MM.1S (cell line): Measurements from ENCODE around the gene TNFSF4.

Experiments used
- DNase-seq: peaks from one replicate; pipeline ENCODE4 v3.0.0-alpha.2; 2015
- H2AFZ ChIP-seq: fragments of 300-600 bp; sonication (generic); 2 replicates; pipeline ENCODE4 v1.6.0; 2016; ENCODE audit warnings: antibody characterized with exemption, low read length
- H3F3A ChIP-seq: fragments of 300-600 bp; sonication (generic); 2 replicates; pipeline ENCODE4 v1.6.1; 2016; ENCODE audit warnings: mild to moderate bottlenecking, antibody characterized with exemption, low read length, moderate library complexity, mixed read lengths; ENCODE audit not compliant: insufficient read depth
- H3K27ac ChIP-seq: fragments of 300-600 bp; sonication (generic); 2 replicates; pipeline ENCODE4 v1.5.1; 2016; ENCODE audit warnings: mild to moderate bottlenecking, low read length
- H3K27me3 ChIP-seq: fragments of 300-600 bp; sonication (generic); replicated peaks from 2 replicates; pipeline ENCODE4 v1.6.0; 2016; ENCODE audit warnings: low read length; ENCODE audit not compliant: insufficient read depth
- H3K36me3 ChIP-seq: fragments of 300-600 bp; sonication (generic); replicated peaks from 2 replicates; pipeline ENCODE4 v1.6.1; 2016; ENCODE audit warnings: mild to moderate bottlenecking, low read length, mixed read lengths; ENCODE audit not compliant: insufficient read depth
- H3K4me1 ChIP-seq: fragments of 300-600 bp; sonication (generic); 2 replicates; pipeline ENCODE4 v1.6.1; 2016; ENCODE audit warnings: low read length, mixed read lengths
- H3K4me2 ChIP-seq: fragments of 300-600 bp; sonication (generic); 2 replicates; pipeline ENCODE4 v1.6.0; 2016; ENCODE audit warnings: low read depth, low read length
- H3K4me3 ChIP-seq: fragments of 300-600 bp; sonication (generic); 2 replicates; pipeline ENCODE4 v1.5.1; 2016; ENCODE audit warnings: low read length, mixed read lengths
- H3K79me2 ChIP-seq: fragments of 300-600 bp; sonication (generic); 2 replicates; pipeline ENCODE4 v1.6.1; 2016; ENCODE audit warnings: mixed run types, low read length, mixed read lengths
- H3K9ac ChIP-seq: fragments of 300-600 bp; sonication (generic); 2 replicates; pipeline ENCODE4 v1.6.1; 2016; ENCODE audit warnings: low read length, mixed read lengths
- H3K9me2 ChIP-seq: fragments of 300-600 bp; sonication (generic); replicated peaks from 2 replicates; pipeline ENCODE4 v1.6.1; 2016; ENCODE audit warnings: mild to moderate bottlenecking, low read length, mixed read lengths; ENCODE audit not compliant: insufficient read depth
- H3K9me3 ChIP-seq: fragments of 300-600 bp; sonication (generic); replicated peaks from 2 replicates; pipeline ENCODE4 v1.6.1; 2016; ENCODE audit warnings: mild to moderate bottlenecking, low read length, mixed read lengths; ENCODE audit not compliant: insufficient read depth
- H4K20me1 ChIP-seq: fragments of 300-600 bp; sonication (generic); 2 replicates; pipeline ENCODE4 v1.6.1; 2016; ENCODE audit warnings: mild to moderate bottlenecking, low read length, moderate library complexity, mixed read lengths; ENCODE audit not compliant: insufficient read depth
- CTCF ChIP-seq: fragments of 300-600 bp; sonication (generic); IDR thresholded peaks from 2 replicates; pipeline ENCODE4 v1.5.1; 2016; ENCODE audit warnings: antibody characterized with exemption, low read length, mixed read lengths
- EZH2 ChIP-seq: fragments of 300-600 bp; sonication (generic); optimal IDR thresholded peaks from 2 replicates; pipeline ENCODE3; 2017; ENCODE audit warnings: low read depth, mild to moderate bottlenecking, antibody characterized with exemption, low read length, mixed read lengths
- EZH2phosphoT487 ChIP-seq: fragments of 300-600 bp; sonication (generic); IDR thresholded peaks from 2 replicates; pipeline ENCODE4 v1.6.1; 2018; ENCODE audit warnings: antibody characterized with exemption, low read length

TNFSF4 gene

GRCh38 chr1:173205146-173206051 is 1.7 kb downstream of the TNFSF4 start:
- no peaks in the 10 kb centered on the region for H3K79me2 ChIP-seq
- no peak overlapping the region for H3K27ac ChIP-seq
- no peaks in the 10 kb centered on the region for H3F3A ChIP-seq
- H2AFZ ChIP-seq: no peak overlapping the region
- no peaks in the 10 kb centered on the region for H3K9me3 ChIP-seq
- H3K36me3 ChIP-seq: no peaks in the 10 kb centered on the region
- H3K9me2 ChIP-seq: no peaks in the 10 kb centered on the region
- TF ChIP-seq CTCF (no peak), EZH2phosphoT487 (no peak), EZH2 (no peak)
- no peak overlapping the region for H3K4me3 ChIP-seq
- no peak overlapping the region for H3K9ac ChIP-seq
- DNase-seq: peak; percentile 30
- H3K4me1 ChIP-seq: no peaks in the 10 kb centered on the region
- H3K27me3 ChIP-seq: peaks cover 11% of the 10 kb centered on the region
- no peaks in the 10 kb centered on the region for H4K20me1 ChIP-seq
- H3K4me2 ChIP-seq: no peak overlapping the region

- no peak overlapping the region for H3K27ac ChIP-seq
- TF ChIP-seq CTCF (no peak), EZH2 (no peak), EZH2phosphoT487 (no peak)
These were observed 2.4 kb downstream of the TNFSF4 start for GRCh38 chr1:173204693-173205092.

GRCh38 chr1:173202424-173203145 is 4.5 kb downstream of the TNFSF4 start:
- Histone ChIP-seq H3K9me2 (no peaks in the 10 kb centered on the region), H3K79me2 (no peaks in the 10 kb centered on the region), H3K9me3 (no peaks in the 10 kb centered on the region), H3K4me1 (no peaks in the 10 kb centered on the region), H3K9ac (no peak overlapping the region), H3K27me3 (peaks cover 11% of the 10 kb centered on the region), H3K27ac (no peak overlapping the region), H3K36me3 (no peaks in the 10 kb centered on the region), H2AFZ (no peak overlapping the region), H3F3A (no peaks in the 10 kb centered on the region), H4K20me1 (no peaks in the 10 kb centered on the region), H3K4me3 (no peak overlapping the region), H3K4me2 (no peak overlapping the region)
- no peak for TF ChIP-seq EZH2phosphoT487
- TF ChIP-seq EZH2: no peak
- peak; percentile 76 for TF ChIP-seq CTCF
- DNase-seq: peak; percentile 58

More at GRCh38 chr1:173204693-173205092, 2.4 kb downstream of the TNFSF4 start:
- no peaks in the 10 kb centered on the region for H3K4me1 ChIP-seq
- no peaks in the 10 kb centered on the region for H3K79me2 ChIP-seq
- H2AFZ ChIP-seq: no peak overlapping the region
- no peaks in the 10 kb centered on the region for H3K9me3 ChIP-seq
- no peaks in the 10 kb centered on the region for H4K20me1 ChIP-seq
- H3K27me3 ChIP-seq: peaks cover 11% of the 10 kb centered on the region
- no peak overlapping the region for H3K4me3 ChIP-seq
- no peaks in the 10 kb centered on the region for H3K9me2 ChIP-seq
- no peaks in the 10 kb centered on the region for H3K36me3 ChIP-seq
- no peak overlapping the region for H3K9ac ChIP-seq
- no peaks in the 10 kb centered on the region for H3F3A ChIP-seq
- no peak for DNase-seq
- no peak overlapping the region for H3K4me2 ChIP-seq
